Nephron (organoid): Measurements from ENCODE around the gene RMP24.
"Not testable (repeated sequence)": the region's sequence is repeated elsewhere in the genome, so short reads cannot be mapped to it uniquely, and the experiment has no call there.

Source experiments
- H3K27ac Mint-ChIP-seq, 3 experiments: 2 replicates each; pipeline ENCODE4 v1.8.0; 2020; ENCODE audit warnings: mixed read lengths in 3 of 3, mild to moderate bottlenecking in 2 of 3, moderate library complexity in 1 of 3
- H3K27me3 Mint-ChIP-seq: 2 replicates; pipeline ENCODE4 v1.8.0; 2021; ENCODE audit warnings: low read depth, mild to moderate bottlenecking, moderate library complexity, mixed read lengths
- H3K36me3 Mint-ChIP-seq: 2 replicates; pipeline ENCODE4 v1.8.0; 2020; ENCODE audit warnings: low read depth, mixed read lengths
- H3K4me1 Mint-ChIP-seq: 2 replicates; pipeline ENCODE4 v1.8.0; 2020; ENCODE audit warnings: mixed read lengths
- H3K4me3 Mint-ChIP-seq, 3 experiments: 2 replicates each; pipeline ENCODE4 v1.8.0; 2020; ENCODE audit warnings: mild to moderate bottlenecking in 3 of 3, mixed read lengths in 3 of 3, moderate library complexity in 2 of 3
- H3K9me3 Mint-ChIP-seq: 2 replicates; pipeline ENCODE4 v1.8.0; 2020; ENCODE audit warnings: mixed read lengths
- TF ChIP-seq, protein P1 (sequence below), 3 experiments: fragments of 200-600 bp; sonication (generic); IDR thresholded peaks; one replicate each; pipeline ENCODE4 v1.5.0; 2021; ENCODE audit warnings: antibody characterized with exemption in 3 of 3; ENCODE audit not compliant: unreplicated experiment in 3 of 3

The RMP24 gene

DNA sequence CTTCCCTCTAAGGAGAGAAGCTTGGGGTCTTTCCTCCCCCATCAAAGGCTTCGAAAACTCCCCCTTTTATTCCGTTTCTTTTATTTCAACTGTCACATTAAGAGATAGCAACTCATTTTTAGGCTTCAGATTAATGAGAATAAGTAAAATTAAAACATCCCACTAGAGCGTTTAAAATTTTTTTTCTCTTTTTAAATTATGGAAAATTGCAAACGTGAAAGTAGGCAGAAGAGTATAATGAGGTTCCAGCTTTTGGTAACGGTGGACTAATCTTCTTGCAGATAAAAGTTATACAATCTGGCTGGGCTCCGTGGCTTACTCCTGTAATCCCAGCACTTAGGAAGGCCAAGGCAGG, 21.9 kb upstream of the RMP24 start:
- Mint-ChIP-seq H3K27me3 (peaks cover 21% of the 10 kb centered on the region), H3K4me3 (peak overlapping the region; percentile 89 to 95 (median 91)), H3K36me3 (no peaks in the 10 kb centered on the region), H3K9me3 (peaks cover 6% of the 10 kb centered on the region), H3K27ac (no peak overlapping the region), H3K4me1 (no peaks in the 10 kb centered on the region)
- TF ChIP-seq, protein P1, sequence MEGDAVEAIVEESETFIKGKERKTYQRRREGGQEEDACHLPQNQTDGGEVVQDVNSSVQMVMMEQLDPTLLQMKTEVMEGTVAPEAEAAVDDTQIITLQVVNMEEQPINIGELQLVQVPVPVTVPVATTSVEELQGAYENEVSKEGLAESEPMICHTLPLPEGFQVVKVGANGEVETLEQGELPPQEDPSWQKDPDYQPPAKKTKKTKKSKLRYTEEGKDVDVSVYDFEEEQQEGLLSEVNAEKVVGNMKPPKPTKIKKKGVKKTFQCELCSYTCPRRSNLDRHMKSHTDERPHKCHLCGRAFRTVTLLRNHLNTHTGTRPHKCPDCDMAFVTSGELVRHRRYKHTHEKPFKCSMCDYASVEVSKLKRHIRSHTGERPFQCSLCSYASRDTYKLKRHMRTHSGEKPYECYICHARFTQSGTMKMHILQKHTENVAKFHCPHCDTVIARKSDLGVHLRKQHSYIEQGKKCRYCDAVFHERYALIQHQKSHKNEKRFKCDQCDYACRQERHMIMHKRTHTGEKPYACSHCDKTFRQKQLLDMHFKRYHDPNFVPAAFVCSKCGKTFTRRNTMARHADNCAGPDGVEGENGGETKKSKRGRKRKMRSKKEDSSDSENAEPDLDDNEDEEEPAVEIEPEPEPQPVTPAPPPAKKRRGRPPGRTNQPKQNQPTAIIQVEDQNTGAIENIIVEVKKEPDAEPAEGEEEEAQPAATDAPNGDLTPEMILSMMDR (IDR thresholded peaks at IDR 0.05; ENCODE audit: unreplicated experiment in 3 of 3), result peak in 1 of 3 experiments; percentile 28

DNA sequence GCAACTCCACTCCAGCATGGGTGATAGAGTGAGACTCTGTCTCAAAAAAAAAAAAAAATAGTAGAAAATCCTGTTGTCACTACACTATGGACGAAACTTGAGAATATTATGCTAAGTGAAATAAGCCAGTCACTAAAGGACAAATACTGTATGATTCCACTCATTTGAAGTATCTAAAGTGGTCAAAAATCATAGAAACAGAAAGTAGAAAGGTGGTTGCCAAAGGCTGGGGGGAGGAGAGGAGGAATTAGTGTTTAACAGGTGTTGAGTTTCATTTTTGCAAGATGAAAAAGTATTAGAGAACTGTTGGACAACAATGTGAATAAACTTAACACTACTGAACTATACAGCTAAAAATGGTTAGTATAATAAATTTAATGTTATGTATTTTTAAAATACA, 18.8 kb upstream of the RMP24 start:
- H3K4me1 Mint-ChIP-seq, result no peaks in the 10 kb centered on the region
- no peak overlapping the region for H3K27ac Mint-ChIP-seq
- no peak overlapping the region for H3K4me3 Mint-ChIP-seq
- TF ChIP-seq, protein P1 (IDR thresholded peaks at IDR 0.05; ENCODE audit: unreplicated experiment in 3 of 3), result no peak
- H3K9me3 Mint-ChIP-seq, result peaks cover 11% of the 10 kb centered on the region
- peaks cover 15% of the 10 kb centered on the region for H3K27me3 Mint-ChIP-seq
- H3K36me3 Mint-ChIP-seq, result no peaks in the 10 kb centered on the region

DNA sequence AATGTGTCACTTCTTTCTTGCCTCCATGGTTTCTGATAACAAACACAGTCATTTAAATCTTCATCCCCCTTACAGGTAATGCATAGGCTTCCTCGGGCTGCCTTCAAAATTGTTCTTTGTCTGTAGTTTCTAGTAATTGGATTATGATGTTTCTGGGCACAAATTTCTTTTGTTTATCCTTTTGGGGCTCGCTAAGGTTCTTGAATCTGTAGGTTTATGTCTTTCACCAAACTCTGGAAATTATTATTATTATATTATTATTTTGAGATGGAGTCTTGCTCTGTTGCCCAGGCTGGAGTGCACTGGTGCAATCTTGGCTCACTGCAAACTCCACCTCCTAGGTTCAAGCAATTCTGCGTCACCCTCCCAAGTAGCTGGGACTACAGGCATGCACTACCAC, 16.3 kb upstream of the RMP24 start:
- peaks cover 19% of the 10 kb centered on the region for H3K9me3 Mint-ChIP-seq
- no peak overlapping the region for H3K27ac Mint-ChIP-seq

DNA sequence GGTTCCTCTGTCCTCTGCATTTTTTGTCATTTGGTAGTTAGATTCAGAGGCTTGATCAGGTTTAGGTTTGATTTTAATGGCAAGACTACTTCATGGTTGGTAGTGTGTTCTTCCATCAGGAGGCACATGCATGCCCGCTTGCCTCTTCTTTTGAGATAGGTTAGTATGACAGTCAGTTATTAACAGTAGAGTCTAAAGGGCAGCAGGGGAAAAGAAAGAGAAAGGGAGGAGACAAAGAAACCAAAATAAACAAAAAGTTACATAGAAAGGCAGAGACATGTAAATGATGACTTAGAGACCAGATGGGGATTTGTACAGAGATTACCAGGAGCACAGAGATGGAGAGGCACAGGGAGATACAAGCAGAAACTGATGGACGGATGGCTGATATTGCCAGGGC, 10.2 kb upstream of the RMP24 start:
- H3K27me3 Mint-ChIP-seq, result peaks cover 14% of the 10 kb centered on the region
- H3K4me1 Mint-ChIP-seq, result no peaks in the 10 kb centered on the region
- H3K36me3 Mint-ChIP-seq, result no peaks in the 10 kb centered on the region
- H3K9me3 Mint-ChIP-seq, result peaks cover 13% of the 10 kb centered on the region
- H3K4me3 Mint-ChIP-seq, result no peak overlapping the region
- TF ChIP-seq, protein P1 (IDR thresholded peaks at IDR 0.05; ENCODE audit: unreplicated experiment in 3 of 3), result no peak
- no peak overlapping the region for H3K27ac Mint-ChIP-seq

More for the DNA sequence above, 16.3 kb upstream of the RMP24 start:
- TF ChIP-seq, protein P1 (IDR thresholded peaks at IDR 0.05; ENCODE audit: unreplicated experiment in 3 of 3), result no peak
- Mint-ChIP-seq H3K27me3 (no peaks in the 10 kb centered on the region), H3K36me3 (no peaks in the 10 kb centered on the region), H3K4me3 (no peak overlapping the region), H3K4me1 (no peaks in the 10 kb centered on the region)

DNA sequence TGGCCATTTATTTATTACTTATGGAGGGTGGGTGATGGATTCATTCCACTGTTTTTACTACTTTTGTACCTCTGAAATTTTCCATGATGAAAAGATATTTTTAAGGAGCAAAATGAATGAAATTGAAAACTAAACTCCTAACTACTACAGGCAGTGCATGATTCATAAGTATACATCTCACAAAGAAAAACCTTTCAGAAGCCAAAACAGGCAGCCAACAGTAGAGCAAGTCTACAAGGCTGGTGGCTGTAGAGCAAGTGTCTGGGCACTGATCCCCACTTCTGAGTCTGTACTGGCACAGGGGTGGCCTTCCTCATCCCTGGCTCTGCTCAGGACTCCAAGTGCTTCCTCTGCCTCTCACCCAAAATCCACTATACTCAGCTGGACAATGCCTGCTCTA, 8.2 kb upstream of the RMP24 start:
- Mint-ChIP-seq H3K27me3 (peaks cover 14% of the 10 kb centered on the region), H3K4me3 (no peak overlapping the region), H3K36me3 (no peaks in the 10 kb centered on the region), H3K27ac (no peak overlapping the region), H3K9me3 (peaks cover 7% of the 10 kb centered on the region), H3K4me1 (no peaks in the 10 kb centered on the region)
- TF ChIP-seq, protein P1 (IDR thresholded peaks at IDR 0.05; ENCODE audit: unreplicated experiment in 3 of 3), result no peak

DNA sequence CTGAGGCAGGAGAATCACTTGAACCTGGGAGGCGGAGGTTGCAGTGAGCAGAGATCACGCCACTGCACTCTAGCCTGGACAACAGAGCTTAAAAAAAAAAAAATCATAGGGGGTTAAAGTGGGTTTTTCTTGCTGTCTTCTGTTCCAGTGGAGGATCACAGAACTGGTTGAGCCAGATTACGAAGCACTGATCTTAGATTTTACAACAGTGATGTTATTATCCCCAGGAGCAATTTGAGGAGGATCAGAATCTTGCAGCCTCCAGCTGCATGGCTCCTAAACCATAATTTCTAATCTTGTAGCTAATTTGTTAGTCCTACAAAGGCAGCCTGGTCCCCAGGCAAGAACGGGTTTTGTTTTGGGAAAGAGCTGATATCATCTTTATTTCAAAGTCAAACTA, 4.6 kb upstream of the RMP24 start:
- not testable (repeated sequence) for H3K27ac Mint-ChIP-seq, H3K36me3 Mint-ChIP-seq, H3K9me3 Mint-ChIP-seq, H3K4me1 Mint-ChIP-seq, H3K4me3 Mint-ChIP-seq
- H3K27me3 Mint-ChIP-seq, result peaks cover 10% of the 10 kb centered on the region
